K562 (cell line): Measurements from ENCODE around the gene MMD2. TPM values are rescaled to one million over a fixed set of nuclear protein-coding genes. Genes with fewer than 3 reads are reported as not detected.
A peak's percentile ranks its signal among the peaks of the same experiment; 100 is the strongest.

Source experiments
- HMGN3 ChIP-seq: IDR thresholded peaks from 2 replicates; pipeline ENCODE4 v1.6.1; 2011; ENCODE audit warnings: borderline replicate concordance, low read depth, mild to moderate bottlenecking, mixed read lengths, low read length; ENCODE audit not compliant: insufficient read length; ENCODE audit errors: extremely low read depth
- NKRF ChIP-seq: fragments of 450-650 bp; IDR thresholded peaks from 2 replicates; pipeline ENCODE4 v1.6.1; 2016; ENCODE audit warnings: borderline replicate concordance
- PHF8 ChIP-seq: fragments of 200-600 bp; sonication (generic); IDR thresholded peaks from 2 replicates; pipeline ENCODE4 v1.6.1; 2012; ENCODE audit warnings: mixed run types, mild to moderate bottlenecking, inconsistent platforms, low read length, moderate library complexity, borderline replicate concordance
- RUNX1 ChIP-seq: sonication (generic); IDR thresholded peaks from 2 replicates; pipeline ENCODE4 v1.6.1; 2016; ENCODE audit warnings: antibody characterized with exemption, low read depth
- TCF3 ChIP-seq: sonication (generic); formaldehyde crosslinking; IDR thresholded peaks from 2 replicates; pipeline ENCODE4 v1.4.0; 2020; ENCODE audit warnings: mild to moderate bottlenecking, missing genetic modification reagents
- ZBTB1 ChIP-seq: sonication (generic); formaldehyde crosslinking; IDR thresholded peaks from 2 replicates; pipeline ENCODE4 v1.8.1; 2023; ENCODE audit warnings: missing genetic modification reagents, low read depth, mild to moderate bottlenecking, borderline replicate concordance
- ZBTB2 ChIP-seq: fragments of 450-650 bp; IDR thresholded peaks from 2 replicates; pipeline ENCODE4 v1.6.1; 2016; ENCODE audit warnings: antibody characterized with exemption
- ZBTB34 ChIP-seq: fragments of 250-450 bp; sonication (Bioruptor Pico); IDR thresholded peaks from 2 replicates; pipeline ENCODE4 v1.8.0; 2021; ENCODE audit warnings: mild to moderate bottlenecking, moderate library complexity
- ZNF280A ChIP-seq: fragments of 450-650 bp; IDR thresholded peaks from 2 replicates; pipeline ENCODE4 v1.6.1; 2018; ENCODE audit warnings: mild to moderate bottlenecking, low read depth; ENCODE audit not compliant: partially characterized antibody
- ZNF561 ChIP-seq: fragments of 450-650 bp; formaldehyde crosslinking; conservative IDR thresholded peaks from 2 replicates; pipeline ENCODE4 v1.4.0; 2020; ENCODE audit warnings: mild to moderate bottlenecking, moderate library complexity
- polyA plus RNA-seq, 8 experiments: library from polyadenylated mRNA; depleted of rRNA in 4 of 8; stranded (reverse) in 5 of 8; unstranded in 3 of 8; fragments of >200 nt; fragmentation: Nextera tagmentation in 2 of 8; fragmentation: Illumina TruSeq in 1 of 8; extraction: Ambion mirVana in 2 of 8; extraction: Trizol in 1 of 8; gene quantifications; 2 replicates each; pipeline versions ENCODE4 v1.2.1 to v1.2.3, GENCODE V29; 2011 to 2014; ENCODE audit warnings: inconsistent platforms in 1 of 8, missing spikeins in 1 of 8
- total RNA-seq, 7 experiments: library from RNA; depleted of rRNA in 6 of 7; stranded (reverse); fragments of >200 nt in 6 of 7; fragmentation: Illumina TruSeq in 2 of 7; extraction: Trizol in 2 of 7; gene quantifications; 2 replicates each; pipeline versions ENCODE4 v1.2.1 to v1.2.3, GENCODE V29; 2011 to 2021; ENCODE audit warnings: low replicate concordance in 1 of 7
- TF ChIP-seq, protein P1 (sequence below), 3 experiments: fragments of 200-800 bp in 1 of 3; sonication (Bioruptor generic) in 1 of 3; sonication (generic) in 1 of 3; formaldehyde crosslinking in 1 of 3; IDR thresholded peaks; 2 replicates each; pipeline versions ENCODE4 v1.6.1 to v1.8.0; 2016 to 2022; ENCODE audit warnings: mild to moderate bottlenecking in 2 of 3, missing compliant biosample characterization in 2 of 3, missing genetic modification characterization in 2 of 3, missing genetic modification reagents in 1 of 3
- TF ChIP-seq, protein P2 (sequence below): fragments of 450-650 bp; conservative IDR thresholded peaks from 2 replicates; pipeline ENCODE4 v1.6.1; 2016; ENCODE audit warnings: missing genetic modification characterization, low read depth, mild to moderate bottlenecking, control low read depth, missing compliant biosample characterization
- TF ChIP-seq, protein P3 (sequence below), 2 experiments: IDR thresholded peaks; 2 replicates each; pipeline ENCODE4 v1.6.1; 2012; ENCODE audit warnings: improper control_type of control experiment in 2 of 2, low read depth in 2 of 2, low read length in 2 of 2, borderline replicate concordance in 1 of 2

The MMD2 gene
- total and polyA plus RNA-seq, 9 of the 15 experiments (the other 6 are each of a cell fraction or from before 2014, with no cell fraction given) = not detected

- TF ChIP-seq ZNF280A (no peak), PHF8 (peak; percentile 74; the same call in 1 of the 2 replicates), ZBTB2 (0 out of 2 replicates have a peak, but pooled peaks have one; percentile 45), ZBTB34 (CRISPR knock-in tag) (no peak), ZBTB1 (CRISPR knock-in tag) (no peak), ZNF561 (CRISPR knock-in tag) (no peak), HMGN3 (peak; percentile 80), TCF3 (CRISPR knock-in tag) (no peak), RUNX1 (peak; percentile 49; the same call in 1 of the 2 replicates), NKRF (no peak)
- TF ChIP-seq, protein P1, sequence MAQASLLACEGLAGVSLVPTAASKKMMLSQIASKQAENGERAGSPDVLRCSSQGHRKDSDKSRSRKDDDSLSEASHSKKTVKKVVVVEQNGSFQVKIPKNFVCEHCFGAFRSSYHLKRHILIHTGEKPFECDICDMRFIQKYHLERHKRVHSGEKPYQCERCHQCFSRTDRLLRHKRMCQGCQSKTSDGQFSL (CRISPR knock-in tag; IDR thresholded peaks at IDR 0.05) = peak; percentile 44; the same call in 1 of the 2 replicates
- TF ChIP-seq, protein P1 (tag; IDR thresholded peaks at IDR 0.05) = no peak
- TF ChIP-seq, protein P2, sequence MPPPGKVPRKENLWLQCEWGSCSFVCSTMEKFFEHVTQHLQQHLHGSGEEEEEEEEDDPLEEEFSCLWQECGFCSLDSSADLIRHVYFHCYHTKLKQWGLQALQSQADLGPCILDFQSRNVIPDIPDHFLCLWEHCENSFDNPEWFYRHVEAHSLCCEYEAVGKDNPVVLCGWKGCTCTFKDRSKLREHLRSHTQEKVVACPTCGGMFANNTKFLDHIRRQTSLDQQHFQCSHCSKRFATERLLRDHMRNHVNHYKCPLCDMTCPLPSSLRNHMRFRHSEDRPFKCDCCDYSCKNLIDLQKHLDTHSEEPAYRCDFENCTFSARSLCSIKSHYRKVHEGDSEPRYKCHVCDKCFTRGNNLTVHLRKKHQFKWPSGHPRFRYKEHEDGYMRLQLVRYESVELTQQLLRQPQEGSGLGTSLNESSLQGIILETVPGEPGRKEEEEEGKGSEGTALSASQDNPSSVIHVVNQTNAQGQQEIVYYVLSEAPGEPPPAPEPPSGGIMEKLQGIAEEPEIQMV = no peak
- TF ChIP-seq, protein P3, sequence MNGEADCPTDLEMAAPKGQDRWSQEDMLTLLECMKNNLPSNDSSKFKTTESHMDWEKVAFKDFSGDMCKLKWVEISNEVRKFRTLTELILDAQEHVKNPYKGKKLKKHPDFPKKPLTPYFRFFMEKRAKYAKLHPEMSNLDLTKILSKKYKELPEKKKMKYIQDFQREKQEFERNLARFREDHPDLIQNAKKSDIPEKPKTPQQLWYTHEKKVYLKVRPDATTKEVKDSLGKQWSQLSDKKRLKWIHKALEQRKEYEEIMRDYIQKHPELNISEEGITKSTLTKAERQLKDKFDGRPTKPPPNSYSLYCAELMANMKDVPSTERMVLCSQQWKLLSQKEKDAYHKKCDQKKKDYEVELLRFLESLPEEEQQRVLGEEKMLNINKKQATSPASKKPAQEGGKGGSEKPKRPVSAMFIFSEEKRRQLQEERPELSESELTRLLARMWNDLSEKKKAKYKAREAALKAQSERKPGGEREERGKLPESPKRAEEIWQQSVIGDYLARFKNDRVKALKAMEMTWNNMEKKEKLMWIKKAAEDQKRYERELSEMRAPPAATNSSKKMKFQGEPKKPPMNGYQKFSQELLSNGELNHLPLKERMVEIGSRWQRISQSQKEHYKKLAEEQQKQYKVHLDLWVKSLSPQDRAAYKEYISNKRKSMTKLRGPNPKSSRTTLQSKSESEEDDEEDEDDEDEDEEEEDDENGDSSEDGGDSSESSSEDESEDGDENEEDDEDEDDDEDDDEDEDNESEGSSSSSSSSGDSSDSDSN (IDR thresholded peaks at IDR 0.05; ENCODE audit: borderline replicate concordance in 1 of 2, low read depth in 2 of 2, low read length in 2 of 2) = peak in 1 of 2 experiments; percentile 41; a peak in 1 of 4 replicates
Measured at GRCh38 chr7:4973728-4974198, 14.8 kb upstream of the MMD2 start (continued).
